ENCODE measurements around the gene TSR3. TPM values are rescaled to one million over a fixed set of nuclear protein-coding genes. Genes with fewer than 3 reads are reported as not detected.

TSR3 gene
- total and polyA plus RNA-seq, 3 experiments from 2014 or later: 91.8 to 109 (median 102) TPM

DNA sequence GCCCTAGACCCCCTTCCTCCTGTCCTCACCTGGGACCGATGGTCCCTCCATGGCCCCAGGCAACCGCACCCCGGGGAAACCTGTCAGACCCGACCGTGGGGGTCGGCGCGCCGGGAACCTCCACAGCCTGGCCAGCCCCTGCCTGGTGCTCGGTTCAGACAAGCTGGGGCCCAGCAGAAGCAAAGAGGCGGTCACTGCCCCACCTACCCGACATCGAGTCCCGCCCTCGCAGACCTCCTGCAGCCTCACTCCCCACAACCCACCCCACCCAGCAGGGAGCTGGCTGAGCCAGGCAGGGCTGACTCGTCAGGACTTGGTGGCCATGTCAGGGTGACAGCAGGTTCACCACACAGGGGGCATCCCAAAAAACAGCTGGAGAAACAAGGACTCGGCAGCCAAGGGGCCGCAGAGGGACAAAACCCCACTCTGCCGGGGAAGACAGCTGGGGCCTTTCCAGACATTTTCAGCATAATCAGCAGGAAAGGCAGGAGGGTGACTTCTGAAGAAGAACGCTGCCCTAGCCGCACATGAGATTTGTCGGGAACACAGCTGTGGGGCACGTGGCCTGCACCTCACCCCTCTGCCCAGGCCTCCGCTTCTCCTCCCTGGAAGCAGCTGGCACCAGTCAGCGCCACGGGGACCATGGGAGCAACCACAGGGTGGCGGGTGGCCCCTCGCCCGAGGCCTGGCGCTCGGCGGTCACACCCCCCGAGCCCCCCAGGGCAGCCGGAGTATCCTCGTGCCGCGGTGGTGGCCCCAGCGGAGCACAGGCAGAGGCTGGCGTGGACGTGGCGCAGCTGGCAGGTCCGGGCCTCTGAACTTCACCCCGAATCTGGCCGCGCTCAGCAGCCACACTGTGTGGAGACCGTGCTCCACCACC, 23.0 kb upstream of the TSR3 start:
- peaks cover 5 to 14% (median 9%) of the 10 kb centered on the region in 3 donors for H3K4me1 Mint-ChIP-seq
- Histone ChIP-seq H3K9me3 (ENCODE audit: low read length) (no peaks in the 10 kb centered on the region), H3K36me3 (ENCODE audit: insufficient read depth, low read length) (no peaks in the 10 kb centered on the region), H3K4me3 (ENCODE audit: low read length) (no peak overlapping the region), H3K27ac (ENCODE audit: low read depth, low read length) (no peak overlapping the region), H3K4me1 (ENCODE audit: insufficient read depth, low read length) (peaks cover 4% of the 10 kb centered on the region), H3K27me3 (ENCODE audit: insufficient read depth, low read length, poor library complexity, severe bottlenecking) (no peaks in the 10 kb centered on the region)
- H3K36me3 Mint-ChIP-seq: peaks cover 0 to 35% (median 0%) of the 10 kb centered on the region in 3 donors
- no peak overlapping the region for H3K4me3 Mint-ChIP-seq
- CTCF ChIA-PET: interaction anchor here (1.0 kb wide), 1 partner anchor 11 kb away, joined by 3 read pairs; no protein-coding TSS in a partner anchor
- H3K27me3 Mint-ChIP-seq: no peaks in the 10 kb centered on the region
- DNase-seq: no peak
- H3K27ac Mint-ChIP-seq: no peak overlapping the region
- H3K9me3 Mint-ChIP-seq: no peaks in the 10 kb centered on the region
- POLR2A ChIA-PET: no interaction called here

DNA sequence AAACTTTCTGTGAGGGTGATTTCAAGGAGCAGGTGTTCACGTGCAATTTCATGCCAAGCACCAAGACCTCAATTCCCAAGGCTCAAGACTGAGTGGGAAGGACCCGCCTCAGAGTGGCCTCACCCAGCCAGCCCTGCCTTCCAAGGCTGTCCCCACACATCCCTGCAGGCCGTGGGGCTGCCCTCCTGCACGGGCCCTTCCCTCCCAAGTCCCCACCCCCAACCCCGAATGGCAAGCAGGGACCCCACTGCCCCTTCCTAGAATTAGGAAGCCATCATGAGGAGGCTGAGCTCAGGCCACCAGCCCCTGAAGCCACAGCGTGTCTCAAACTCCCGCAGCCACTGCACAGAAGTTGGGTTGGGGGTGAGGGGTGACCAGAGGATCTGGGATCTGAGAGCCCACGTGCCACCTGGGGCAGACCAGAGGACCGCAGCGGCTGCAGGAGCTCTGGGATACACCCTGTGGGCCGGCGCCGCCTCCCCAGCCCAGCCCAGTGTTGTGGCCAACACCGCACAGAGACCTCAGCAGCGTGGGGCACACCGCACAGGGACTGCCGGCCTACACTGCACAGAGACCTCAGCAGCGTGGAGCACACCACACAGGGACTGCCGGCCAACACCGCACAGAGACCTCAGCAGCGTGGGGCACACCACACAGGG, 20.7 kb upstream of the TSR3 start:
- no peaks in the 10 kb centered on the region for H3K27me3 ChIP-seq (ENCODE audit: insufficient read depth, low read length, poor library complexity, severe bottlenecking)

DNA sequence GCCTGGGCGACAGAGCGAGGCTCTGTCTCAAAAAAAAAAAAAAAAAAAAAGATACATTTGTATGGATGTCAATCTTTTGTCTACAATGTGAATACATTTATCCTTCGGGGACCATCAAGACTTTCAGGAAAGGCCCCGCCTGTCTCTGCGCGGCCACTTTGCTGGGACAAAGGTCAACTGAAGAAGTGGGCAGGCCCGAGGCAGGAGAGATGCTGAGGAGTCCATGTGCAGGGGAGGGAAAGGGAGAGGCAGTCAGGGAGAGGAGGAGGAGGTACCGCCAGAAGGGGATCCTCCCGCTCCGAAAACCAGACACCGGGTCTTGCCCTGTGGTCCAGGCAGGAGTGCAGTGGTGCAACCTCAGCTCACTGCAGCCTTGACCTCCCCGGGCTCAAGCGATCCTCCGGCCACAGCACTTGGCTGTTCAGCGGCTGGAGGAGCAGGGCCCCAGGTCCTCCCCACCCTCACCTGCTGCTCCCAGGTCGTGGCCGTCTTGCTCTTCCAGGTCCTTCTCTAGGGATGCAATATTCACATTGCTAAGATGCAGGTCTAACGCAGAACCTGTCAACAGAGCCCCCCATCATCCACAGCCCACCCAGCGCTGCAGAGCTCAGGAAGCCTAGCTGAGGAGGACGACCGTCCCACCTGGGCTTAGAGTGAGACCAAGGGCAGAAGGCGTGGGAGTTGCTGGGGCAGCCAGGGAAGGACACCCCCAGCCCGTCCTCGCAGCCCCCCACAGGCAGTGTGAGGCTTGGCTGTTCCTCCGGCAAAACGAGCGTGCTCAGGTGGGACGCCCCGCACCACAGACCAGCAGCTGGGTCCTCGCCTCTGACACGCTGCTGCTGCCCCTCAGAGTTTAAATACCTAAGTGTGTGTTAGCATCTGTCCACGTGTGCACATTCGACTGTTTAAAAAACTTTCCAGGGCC, 19.6 kb upstream of the TSR3 start:
- ChIA-PET POLR2A (no interaction called here), CTCF (interaction anchor here (1.3 kb wide), 1 partner anchor 67 kb away, joined by 3 read pairs; no protein-coding TSS in a partner anchor)
- Histone ChIP-seq H3K4me3 (ENCODE audit: low read length) (no peak overlapping the region), H3K4me1 (ENCODE audit: insufficient read depth, low read length) (no peaks in the 10 kb centered on the region), H3K36me3 (ENCODE audit: insufficient read depth, low read length) (no peaks in the 10 kb centered on the region), H3K27me3 (ENCODE audit: insufficient read depth, low read length, poor library complexity, severe bottlenecking) (no peaks in the 10 kb centered on the region), H3K9me3 (ENCODE audit: low read length) (no peaks in the 10 kb centered on the region), H3K27ac (ENCODE audit: low read depth, low read length) (no peak overlapping the region)
- H3K27ac Mint-ChIP-seq: peak overlapping the region in 1 of 8 donors; percentile 33
- no peaks in the 10 kb centered on the region for H3K9me3 Mint-ChIP-seq
- H3K4me3 Mint-ChIP-seq: no peak overlapping the region
- no peak for DNase-seq
- no peaks in the 10 kb centered on the region for H3K4me1 Mint-ChIP-seq
- no peaks in the 10 kb centered on the region for H3K27me3 Mint-ChIP-seq
- H3K36me3 Mint-ChIP-seq: peaks cover 0 to 41% (median 0%) of the 10 kb centered on the region in 3 donors

More for the DNA sequence above, 20.7 kb upstream of the TSR3 start:
- Histone ChIP-seq H3K4me1 (ENCODE audit: insufficient read depth, low read length) (no peaks in the 10 kb centered on the region), H3K4me3 (ENCODE audit: low read length) (no peak overlapping the region), H3K36me3 (ENCODE audit: insufficient read depth, low read length) (no peaks in the 10 kb centered on the region), H3K27ac (ENCODE audit: low read depth, low read length) (no peak overlapping the region), H3K9me3 (ENCODE audit: low read length) (no peaks in the 10 kb centered on the region)
- Mint-ChIP-seq H3K36me3 (peaks cover 0 to 38% (median 0%) of the 10 kb centered on the region in 3 donors), H3K4me1 (peaks cover 0 to 3% (median 0%) of the 10 kb centered on the region in 3 donors), H3K4me3 (no peak overlapping the region), H3K27me3 (no peaks in the 10 kb centered on the region), H3K27ac (no peak overlapping the region), H3K9me3 (no peaks in the 10 kb centered on the region)
- CTCF ChIA-PET: no interaction called here
- no peak for DNase-seq
- POLR2A ChIA-PET: no interaction called here

DNA sequence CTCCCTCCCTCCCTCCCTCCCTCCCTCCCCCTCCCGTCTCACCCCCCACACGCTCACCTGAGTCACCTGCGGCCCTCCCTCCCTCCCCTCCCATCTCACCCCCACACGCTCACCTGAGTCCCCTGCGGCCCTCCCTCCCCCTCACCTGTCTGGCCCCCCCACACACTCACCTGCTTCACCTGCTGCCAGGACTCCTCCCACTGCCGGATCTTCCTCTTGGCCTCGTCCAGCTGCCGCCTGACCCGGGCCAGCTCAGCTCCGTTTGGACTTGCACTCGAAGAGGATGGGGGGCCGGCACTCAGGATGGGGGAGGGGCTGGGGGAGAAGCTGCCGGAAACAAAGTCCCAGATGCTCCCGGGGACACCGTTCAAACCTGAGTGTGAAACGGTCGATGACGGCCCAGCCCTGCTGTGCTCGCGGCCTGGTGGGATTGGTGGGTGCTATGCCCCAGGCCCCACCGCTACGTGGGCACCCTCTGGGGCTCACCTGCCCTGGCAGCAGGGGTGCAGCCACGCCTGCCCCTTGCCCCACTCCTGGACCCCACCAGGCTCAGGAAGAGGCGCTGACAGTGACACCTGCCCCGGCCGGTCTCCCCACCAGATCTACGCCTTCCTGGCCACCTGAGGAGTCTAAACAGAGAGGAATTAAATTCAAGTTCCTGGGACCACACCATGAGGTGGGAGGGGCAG, 16.0 kb upstream of the TSR3 start:
- H3K36me3 ChIP-seq (ENCODE audit: insufficient read depth, low read length): peaks cover 7% of the 10 kb centered on the region
- H3K9me3 ChIP-seq (ENCODE audit: low read length): no peaks in the 10 kb centered on the region
- Mint-ChIP-seq H3K27me3 (no peaks in the 10 kb centered on the region), H3K9me3 (no peaks in the 10 kb centered on the region), H3K4me1 (peaks cover 0 to 8% (median 3%) of the 10 kb centered on the region in 3 donors), H3K27ac (peak overlapping the region in 1 of 8 donors; percentile 54), H3K4me3 (no peak overlapping the region), H3K36me3 (peaks cover 0 to 61% (median 0%) of the 10 kb centered on the region in 3 donors)
- no peaks in the 10 kb centered on the region for H3K27me3 ChIP-seq (ENCODE audit: insufficient read depth, low read length, poor library complexity, severe bottlenecking)
- no peak overlapping the region for H3K4me3 ChIP-seq (ENCODE audit: low read length)
- CTCF ChIA-PET: no interaction called here
- DNase-seq: no peak
- H3K27ac ChIP-seq (ENCODE audit: low read depth, low read length): no peak overlapping the region
- POLR2A ChIA-PET: no interaction called here
- H3K4me1 ChIP-seq (ENCODE audit: insufficient read depth, low read length): no peaks in the 10 kb centered on the region

DNA sequence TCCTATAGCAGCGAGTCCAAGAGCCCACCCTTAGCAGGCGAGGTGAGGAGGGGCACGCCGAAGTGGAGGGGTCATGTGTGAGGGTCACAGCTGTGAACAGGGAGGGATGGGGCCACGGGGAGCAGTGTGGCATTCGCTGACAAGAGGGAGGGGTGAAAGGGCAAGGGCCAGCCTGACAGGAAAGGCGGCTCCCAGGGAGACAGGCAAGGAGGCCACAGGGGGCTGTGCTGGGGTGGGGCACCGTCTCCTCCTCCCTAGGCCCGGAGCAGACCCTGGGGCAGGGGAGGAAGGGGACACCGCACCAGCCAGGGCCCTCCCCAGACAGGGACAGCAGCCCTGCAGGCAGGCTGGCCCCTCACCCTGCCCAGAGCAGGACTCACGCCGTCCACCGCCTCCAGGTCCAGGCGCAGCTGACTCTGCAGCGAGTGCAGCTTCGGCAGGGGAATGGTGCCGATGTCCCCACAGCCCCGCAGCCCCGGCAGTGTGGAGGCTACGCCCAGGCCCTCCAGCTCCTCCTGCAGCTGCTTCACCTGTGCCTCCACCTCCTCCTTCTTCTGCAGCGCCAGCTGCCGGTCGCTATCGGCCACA, 15.1 kb upstream of the TSR3 start:
- POLR2A ChIA-PET: no interaction called here
- no peak overlapping the region for H3K27ac Mint-ChIP-seq
- CTCF ChIA-PET: no interaction called here

DNA sequence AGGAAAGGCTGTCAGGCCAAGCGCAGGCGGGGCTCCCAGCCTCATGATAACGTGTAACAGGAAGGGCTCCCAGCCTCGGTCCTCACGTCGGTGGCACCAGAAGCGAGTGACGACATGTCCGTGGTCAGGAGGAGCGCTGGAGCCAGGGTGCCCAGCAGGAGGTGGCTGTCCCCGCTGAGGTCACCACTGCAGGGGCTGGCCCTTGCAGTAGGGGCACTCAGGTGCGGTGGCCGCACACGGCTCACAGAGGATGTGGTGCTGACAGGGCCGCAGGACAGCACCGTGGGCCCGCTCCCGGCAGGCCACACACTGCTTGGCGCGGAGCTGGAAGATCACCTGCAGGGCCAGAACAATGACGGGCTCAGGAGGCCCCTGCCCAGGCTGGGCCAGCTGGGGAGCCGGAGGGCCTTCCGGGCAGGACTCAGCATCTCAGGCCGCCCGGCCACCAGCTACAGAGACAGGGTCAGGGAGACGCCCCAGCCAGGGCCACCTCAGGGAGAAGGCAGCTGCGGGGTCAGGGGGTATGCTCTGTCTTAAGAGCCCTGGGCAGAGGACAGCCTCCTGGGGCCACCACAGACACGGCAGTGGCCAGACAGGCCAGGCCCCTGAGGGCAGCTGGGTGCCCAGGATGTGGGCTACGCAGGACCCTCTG, 14.5 kb upstream of the TSR3 start:
- peaks cover 0 to 8% (median 3%) of the 10 kb centered on the region in 3 donors for H3K4me1 Mint-ChIP-seq
- H3K4me1 ChIP-seq (ENCODE audit: insufficient read depth, low read length): no peaks in the 10 kb centered on the region
- H3K27ac ChIP-seq (ENCODE audit: low read depth, low read length): no peak overlapping the region
- H3K9me3 Mint-ChIP-seq: no peaks in the 10 kb centered on the region
- no peak overlapping the region for H3K4me3 Mint-ChIP-seq
- ChIA-PET CTCF (no interaction called here), POLR2A (no interaction called here)
- no peak overlapping the region for H3K27ac Mint-ChIP-seq
- no peaks in the 10 kb centered on the region for H3K27me3 ChIP-seq (ENCODE audit: insufficient read depth, low read length, poor library complexity, severe bottlenecking)
- H3K36me3 ChIP-seq (ENCODE audit: insufficient read depth, low read length): peaks cover 9% of the 10 kb centered on the region
- H3K9me3 ChIP-seq (ENCODE audit: low read length): no peaks in the 10 kb centered on the region
- peaks cover 0 to 66% (median 0%) of the 10 kb centered on the region in 3 donors for H3K36me3 Mint-ChIP-seq
- no peaks in the 10 kb centered on the region for H3K27me3 Mint-ChIP-seq
- H3K4me3 ChIP-seq (ENCODE audit: low read length): no peak overlapping the region
- DNase-seq: no peak

More for the DNA sequence above, 15.1 kb upstream of the TSR3 start:
- Mint-ChIP-seq H3K4me1 (peaks cover 0 to 8% (median 3%) of the 10 kb centered on the region in 3 donors), H3K27me3 (no peaks in the 10 kb centered on the region), H3K4me3 (no peak overlapping the region), H3K36me3 (peaks cover 0 to 68% (median 0%) of the 10 kb centered on the region in 3 donors), H3K9me3 (no peaks in the 10 kb centered on the region)
- no peaks in the 10 kb centered on the region for H3K27me3 ChIP-seq (ENCODE audit: insufficient read depth, low read length, poor library complexity, severe bottlenecking)
- DNase-seq: no peak
- H3K27ac ChIP-seq (ENCODE audit: low read depth, low read length): no peak overlapping the region
- H3K4me1 ChIP-seq (ENCODE audit: insufficient read depth, low read length): no peaks in the 10 kb centered on the region
- no peaks in the 10 kb centered on the region for H3K9me3 ChIP-seq (ENCODE audit: low read length)
- H3K4me3 ChIP-seq (ENCODE audit: low read length): no peak overlapping the region
- peaks cover 9% of the 10 kb centered on the region for H3K36me3 ChIP-seq (ENCODE audit: insufficient read depth, low read length)

DNA sequence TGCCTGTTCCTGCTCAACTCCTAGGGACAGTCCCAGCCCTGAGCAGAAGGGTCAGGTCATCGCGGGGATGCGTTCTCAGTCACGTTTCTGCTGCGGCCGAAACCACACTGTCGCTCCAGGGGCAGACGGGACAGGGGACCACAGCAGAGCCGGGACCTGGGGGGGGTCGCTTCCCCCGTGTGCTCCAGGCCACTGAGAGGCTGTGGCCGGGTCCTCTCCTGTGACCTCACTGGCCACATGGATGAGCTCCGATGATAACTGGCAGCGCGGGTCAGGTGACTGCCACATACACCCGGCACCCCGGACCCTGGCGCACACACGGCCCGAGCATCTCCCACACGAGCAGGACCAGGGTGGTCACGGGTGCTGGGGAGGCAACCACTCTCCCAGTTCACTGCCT, 12.8 kb upstream of the TSR3 start:
- H3K36me3 Mint-ChIP-seq: peaks cover 0 to 68% (median 0%) of the 10 kb centered on the region in 3 donors
- Histone ChIP-seq H3K27me3 (ENCODE audit: insufficient read depth, low read length, poor library complexity, severe bottlenecking) (no peaks in the 10 kb centered on the region), H3K4me1 (ENCODE audit: insufficient read depth, low read length) (no peaks in the 10 kb centered on the region), H3K4me3 (ENCODE audit: low read length) (no peak overlapping the region), H3K36me3 (ENCODE audit: insufficient read depth, low read length) (peaks cover 9% of the 10 kb centered on the region), H3K9me3 (ENCODE audit: low read length) (no peaks in the 10 kb centered on the region), H3K27ac (ENCODE audit: low read depth, low read length) (no peak overlapping the region)
- H3K4me1 Mint-ChIP-seq: peaks cover 0 to 8% (median 3%) of the 10 kb centered on the region in 3 donors
- H3K27me3 Mint-ChIP-seq: no peaks in the 10 kb centered on the region
- no peak for DNase-seq
- ChIA-PET CTCF (interaction anchor here (1.0 to 3.2 kb wide), 8 partner anchors 10 to 181 kb away, joined by 3 to 18 read pairs (median 3); no protein-coding TSS in a partner anchor), POLR2A (no interaction called here)
- H3K27ac Mint-ChIP-seq: peak overlapping the region in 1 of 8 donors; percentile 48
- no peak overlapping the region for H3K4me3 Mint-ChIP-seq
- H3K9me3 Mint-ChIP-seq: no peaks in the 10 kb centered on the region

Data from CD8-positive, alpha-beta memory T cell (primary cell).